ENCODE data around the gene GALNT10.
A peak's percentile ranks its signal among the peaks of the same experiment; 100 is the strongest.

GALNT10 gene

DNA sequence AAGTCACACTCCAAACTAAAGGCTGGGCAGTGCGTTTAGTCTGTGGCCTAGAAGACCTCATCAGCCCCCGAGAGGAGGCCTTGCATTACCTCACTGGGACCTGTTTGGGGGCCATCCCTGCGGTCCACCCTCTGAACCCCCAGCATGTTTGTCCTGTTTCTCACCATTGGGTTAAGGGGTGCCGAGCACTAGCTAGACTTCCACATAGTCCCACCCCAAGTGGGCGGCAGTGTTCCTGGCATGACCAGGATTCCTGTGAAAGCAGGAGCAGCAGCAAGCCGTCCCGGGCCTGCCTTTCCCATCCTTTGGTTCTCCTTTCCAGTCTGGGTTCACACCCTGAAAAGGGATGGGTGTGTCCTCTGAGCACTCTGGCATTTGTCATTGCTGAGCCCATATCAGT, 228.7 kb downstream of the GALNT10 start:
- TF ChIP-seq CTCF (IDR thresholded peaks at IDR 0.05; ENCODE audit: low read depth, low read length): no peak
- H3K4me3 ChIP-seq (ENCODE audit: low read depth, low read length): no peak overlapping the region

DNA sequence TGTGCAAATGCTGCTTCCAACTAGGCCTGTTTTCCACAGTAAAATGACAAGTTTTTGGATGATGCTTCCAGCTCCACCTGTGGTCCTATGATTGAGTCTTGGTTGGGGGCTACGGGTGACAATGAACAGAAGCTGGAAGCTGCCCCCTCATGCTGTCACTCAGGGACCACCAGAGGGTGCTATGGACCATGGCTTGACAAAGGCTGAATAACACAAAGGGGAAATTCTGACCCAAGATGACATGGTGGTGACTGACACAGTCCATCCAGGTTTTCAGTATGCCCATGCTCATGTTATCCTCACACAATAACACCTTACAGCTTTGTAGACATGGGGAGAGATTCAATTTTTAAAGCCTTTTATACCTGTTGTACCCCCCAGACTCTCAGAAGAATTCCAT, 231.3 kb downstream of the GALNT10 start:
- 0 out of 2 replicates have a peak, but pooled peaks have one; percentile 33 for TF ChIP-seq CTCF (IDR thresholded peaks at IDR 0.05; ENCODE audit: low read depth, low read length)
- no peak overlapping the region for H3K4me3 ChIP-seq (ENCODE audit: low read depth, low read length)

GRCh38 chr5:154422298-154422697, 231.8 kb downstream of the GALNT10 start:
- no peak overlapping the region for H3K4me3 ChIP-seq (ENCODE audit: low read depth, low read length)
- no peak for TF ChIP-seq CTCF (IDR thresholded peaks at IDR 0.05; ENCODE audit: low read depth, low read length)

DNA sequence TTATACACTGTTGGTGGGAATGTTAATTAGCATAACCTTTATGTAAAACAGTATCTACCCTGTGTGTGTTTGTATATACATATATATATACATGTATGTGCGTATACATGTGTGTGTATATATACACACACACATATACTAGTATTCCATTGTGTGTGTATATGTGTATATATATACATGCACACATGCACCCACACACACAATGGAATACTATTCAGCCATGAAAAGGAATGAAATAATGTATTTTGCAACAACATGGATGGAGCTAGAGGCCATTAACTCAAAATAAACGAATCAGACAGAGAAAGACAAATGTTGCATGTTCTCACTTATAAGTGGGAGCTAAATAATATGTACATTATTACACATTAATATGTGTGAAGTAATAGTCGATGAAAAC, 237.7 kb downstream of the GALNT10 start:
- no peak overlapping the region for H3K4me3 ChIP-seq (ENCODE audit: low read depth, low read length)
- TF ChIP-seq CTCF (IDR thresholded peaks at IDR 0.05; ENCODE audit: low read depth, low read length): no peak

DNA sequence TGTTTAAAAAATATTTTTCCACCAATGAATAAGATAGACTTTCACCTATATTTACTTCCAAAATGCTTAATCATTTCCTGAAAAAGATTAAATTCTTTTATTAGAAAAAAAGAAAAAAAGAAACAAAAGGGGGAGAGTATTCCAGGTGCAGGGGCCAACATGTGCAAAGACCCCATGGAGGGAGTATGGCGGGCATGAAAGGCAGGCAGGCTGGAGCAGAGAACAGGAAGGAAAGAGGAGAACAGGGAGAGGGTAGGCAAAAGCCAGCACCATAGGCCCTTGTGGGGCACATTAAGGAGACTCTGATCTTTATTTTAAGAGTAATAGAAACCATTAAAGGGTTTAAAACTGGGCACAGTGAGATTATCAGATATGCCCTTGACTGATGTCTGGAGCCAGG, 238.8 kb downstream of the GALNT10 start:
- TF ChIP-seq CTCF (IDR thresholded peaks at IDR 0.05; ENCODE audit: low read depth, low read length): no peak
- no peak overlapping the region for H3K4me3 ChIP-seq (ENCODE audit: low read depth, low read length)

GRCh38 chr5:154430466-154430865, 239.9 kb downstream of the GALNT10 start:
- no peak overlapping the region for H3K4me3 ChIP-seq (ENCODE audit: low read depth, low read length)
- TF ChIP-seq CTCF (IDR thresholded peaks at IDR 0.05; ENCODE audit: low read depth, low read length): no peak

DNA sequence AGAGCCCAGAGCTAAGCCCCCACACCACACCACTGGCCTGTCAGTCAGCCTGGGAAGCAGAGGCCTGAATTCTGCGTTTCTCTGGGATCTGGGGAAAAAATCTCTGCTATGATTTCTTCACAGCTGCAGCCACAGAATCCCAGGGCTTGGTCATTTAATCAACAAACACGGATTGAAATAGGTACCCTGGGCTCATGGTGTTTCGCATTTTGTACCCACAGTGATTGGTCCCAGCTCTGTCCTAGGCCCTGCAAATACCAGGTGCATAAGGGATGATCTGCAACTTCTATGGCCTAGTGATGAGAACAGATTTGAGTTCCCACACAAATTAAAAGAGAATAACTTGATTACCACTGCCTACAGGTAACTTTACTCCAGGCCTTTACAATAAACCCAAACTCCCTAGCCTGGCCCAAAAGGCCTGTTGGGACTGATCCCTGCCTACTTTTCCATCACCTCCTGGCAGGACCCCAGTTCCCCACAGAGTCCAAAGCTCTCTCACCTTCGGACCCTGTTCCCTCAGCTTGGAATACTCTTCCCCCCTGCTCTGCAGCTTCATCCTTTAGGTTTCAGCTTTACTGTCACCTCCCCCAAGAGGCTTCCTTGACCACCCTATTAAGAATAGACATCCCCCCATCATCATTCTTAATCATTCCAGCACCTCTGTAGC, 240.6 kb downstream of the GALNT10 start:
- no peak overlapping the region for H3K4me3 ChIP-seq (ENCODE audit: low read depth, low read length)
- TF ChIP-seq CTCF (IDR thresholded peaks at IDR 0.05; ENCODE audit: low read depth, low read length): no peak

Data from WI38 (cell line).